ENCODE data around the gene SRRM5.
A peak's percentile ranks its signal among the peaks of the same experiment; 100 is the strongest.
"Not testable (repeated sequence)": the region's sequence is repeated elsewhere in the genome, so short reads cannot be mapped to it uniquely, and the experiment has no call there.

SRRM5 gene

DNA sequence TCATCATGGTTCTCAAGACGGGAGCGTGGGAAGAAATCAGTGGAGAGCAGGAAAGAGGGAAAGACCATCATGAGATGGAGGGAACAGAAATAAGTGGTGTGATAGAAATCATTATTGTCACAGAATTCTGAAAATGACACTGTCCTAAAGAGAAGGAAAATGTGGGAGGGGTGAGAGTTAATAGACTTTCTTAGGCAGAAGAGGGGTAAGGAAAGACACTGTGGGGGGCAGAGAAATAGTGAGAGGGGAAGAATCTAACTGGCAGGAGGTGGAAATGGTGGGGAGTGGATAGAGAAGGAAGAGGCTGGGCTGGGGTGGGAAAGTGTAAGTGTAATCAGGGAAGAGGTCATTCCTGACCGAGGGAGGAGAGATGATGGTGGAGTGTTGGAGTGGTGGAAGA, 33.1 kb upstream of the SRRM5 start:
- Mint-ChIP-seq H3K9me3 (no peaks in the 10 kb centered on the region), H3K27me3 (no peaks in the 10 kb centered on the region), H3K4me1 (ENCODE audit: low read depth) (peaks cover 38% of the 10 kb centered on the region), H3K36me3 (ENCODE audit: low read depth) (peaks cover 7% of the 10 kb centered on the region), H3K4me3 (no peak overlapping the region), H3K27ac (peak overlapping the region; percentile 2)
- intact Hi-C loops (cut with micrococcal nuclease), result no loop called here

DNA sequence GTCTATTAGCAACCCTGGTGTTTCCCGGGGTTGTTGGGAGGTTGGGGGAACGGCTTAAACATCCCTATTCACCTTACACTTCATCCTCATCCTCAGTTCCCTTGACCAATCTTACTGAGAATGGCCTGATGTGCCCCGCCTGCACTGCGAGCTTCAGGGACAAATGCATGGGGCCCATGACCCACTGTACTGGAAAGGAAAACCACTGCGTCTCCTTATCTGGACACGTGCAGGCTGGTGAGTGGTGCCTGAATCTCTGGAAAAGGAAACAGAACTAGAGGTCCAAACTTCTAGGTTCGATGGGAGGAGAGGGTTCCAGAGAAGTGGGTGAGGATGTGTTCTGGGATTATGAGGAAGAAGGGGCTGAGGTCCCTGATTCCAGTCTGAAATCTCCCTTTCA, 30.4 kb upstream of the SRRM5 start:
- H3K9me3 Mint-ChIP-seq, result no peaks in the 10 kb centered on the region
- H3K36me3 Mint-ChIP-seq (ENCODE audit: low read depth), result peaks cover 10% of the 10 kb centered on the region
- peak overlapping the region; percentile 16 for H3K27ac Mint-ChIP-seq
- H3K4me3 Mint-ChIP-seq, result no peak overlapping the region
- intact Hi-C loops (cut with micrococcal nuclease), result no loop called here
- H3K4me1 Mint-ChIP-seq (ENCODE audit: low read depth), result peaks cover 41% of the 10 kb centered on the region
- H3K27me3 Mint-ChIP-seq, result no peaks in the 10 kb centered on the region

DNA sequence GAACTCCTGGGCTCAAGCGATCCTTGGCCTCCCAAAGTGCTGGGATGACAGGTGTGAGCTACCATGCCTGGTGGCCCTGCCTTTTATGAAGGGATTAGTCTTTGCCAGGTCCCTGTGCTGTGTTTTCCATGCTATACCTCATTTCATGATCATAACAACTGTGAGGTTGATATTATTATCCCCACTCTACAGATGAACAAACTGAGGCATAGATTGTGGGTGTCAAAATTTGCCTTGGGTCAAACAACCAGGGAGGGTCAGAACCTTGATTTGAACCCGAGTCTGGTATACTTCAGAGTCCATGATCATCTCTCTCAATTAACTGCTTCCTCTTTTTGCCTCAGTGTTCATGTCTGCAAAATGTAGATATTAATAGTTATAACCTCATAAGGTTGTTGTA, 29.4 kb upstream of the SRRM5 start:
- Mint-ChIP-seq H3K4me3 (no peak overlapping the region), H3K4me1 (ENCODE audit: low read depth) (peaks cover 39% of the 10 kb centered on the region), H3K36me3 (ENCODE audit: low read depth) (peaks cover 17% of the 10 kb centered on the region), H3K27me3 (no peaks in the 10 kb centered on the region), H3K9me3 (no peaks in the 10 kb centered on the region), H3K27ac (no peak overlapping the region)
- intact Hi-C loops (cut with micrococcal nuclease), result no loop called here

DNA sequence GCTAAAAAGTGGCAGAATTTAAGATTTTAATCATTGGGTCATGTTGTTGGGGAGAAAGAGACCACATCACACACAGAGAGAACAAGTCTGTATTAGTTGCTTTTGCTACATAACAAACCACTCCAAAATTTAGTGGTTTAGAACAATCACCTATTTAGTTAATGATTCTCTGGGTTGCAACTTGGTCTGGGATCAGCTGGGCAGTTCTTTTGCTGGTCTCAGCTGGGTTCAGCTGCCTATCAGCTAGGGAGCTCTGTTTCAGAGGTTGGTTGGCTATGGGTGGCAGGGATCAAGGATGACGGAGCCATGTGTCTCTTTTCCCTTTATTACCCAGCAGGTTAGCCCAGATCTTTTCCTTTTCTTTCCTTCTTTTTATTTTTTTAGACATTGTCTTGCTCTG, 27.4 kb upstream of the SRRM5 start:
- no peaks in the 10 kb centered on the region for H3K27me3 Mint-ChIP-seq
- peaks cover 30% of the 10 kb centered on the region for H3K4me1 Mint-ChIP-seq (ENCODE audit: low read depth)
- H3K36me3 Mint-ChIP-seq (ENCODE audit: low read depth), result peaks cover 28% of the 10 kb centered on the region
- no peak overlapping the region for H3K4me3 Mint-ChIP-seq
- H3K27ac Mint-ChIP-seq, result peak overlapping the region; percentile 77
- H3K9me3 Mint-ChIP-seq, result no peaks in the 10 kb centered on the region
- intact Hi-C loops (cut with micrococcal nuclease), result no loop called here

DNA sequence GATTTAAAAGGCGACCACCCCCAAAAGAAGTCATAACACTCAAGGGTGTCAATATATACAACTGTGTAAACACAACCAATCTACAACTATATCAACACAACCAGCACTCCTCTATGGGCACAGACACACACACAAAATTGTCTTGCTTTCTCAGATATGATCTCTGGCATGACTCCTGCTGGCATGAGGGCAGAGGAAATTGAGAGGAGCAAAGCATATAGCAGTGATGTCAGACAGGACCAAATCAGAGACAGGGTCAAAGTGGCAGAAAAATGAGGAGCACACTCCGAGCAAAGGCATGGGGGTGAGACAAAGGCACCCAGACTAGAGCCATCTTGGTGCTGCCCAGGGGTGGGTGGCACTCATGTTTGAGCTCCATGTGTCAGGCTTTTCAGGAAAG, 25.5 kb upstream of the SRRM5 start:
- no peaks in the 10 kb centered on the region for H3K27me3 Mint-ChIP-seq
- H3K27ac Mint-ChIP-seq, result no peak overlapping the region
- H3K9me3 Mint-ChIP-seq, result no peaks in the 10 kb centered on the region
- peaks cover 45% of the 10 kb centered on the region for H3K36me3 Mint-ChIP-seq (ENCODE audit: low read depth)
- H3K4me1 Mint-ChIP-seq (ENCODE audit: low read depth), result peaks cover 32% of the 10 kb centered on the region
- intact Hi-C loops (cut with micrococcal nuclease), result no loop called here
- no peak overlapping the region for H3K4me3 Mint-ChIP-seq

DNA sequence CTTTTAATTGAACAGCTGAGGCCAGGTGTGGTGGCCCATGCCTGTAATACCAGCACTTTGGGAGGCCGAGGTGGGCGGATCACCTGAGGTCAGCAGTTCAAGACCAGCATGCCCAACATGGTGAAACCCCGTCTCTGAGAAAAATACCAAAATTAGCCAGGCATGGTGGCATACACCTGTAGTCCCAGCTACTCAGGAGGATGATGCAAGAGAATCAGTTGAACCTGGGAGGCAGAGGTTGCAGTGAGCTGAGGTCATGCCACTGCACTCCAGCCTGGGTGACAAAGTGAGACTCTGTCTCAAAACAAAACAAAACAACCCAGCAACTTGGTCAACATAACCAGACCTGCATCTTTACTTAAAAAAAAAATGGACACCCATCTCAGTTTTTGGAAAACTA, 24.9 kb upstream of the SRRM5 start:
- H3K4me3 Mint-ChIP-seq; H3K9me3 Mint-ChIP-seq; H3K27ac Mint-ChIP-seq; intact Hi-C loops (cut with micrococcal nuclease); H3K27me3 Mint-ChIP-seq: not testable (repeated sequence)
- H3K4me1 Mint-ChIP-seq (ENCODE audit: low read depth), result peaks cover 32% of the 10 kb centered on the region
- peaks cover 52% of the 10 kb centered on the region for H3K36me3 Mint-ChIP-seq (ENCODE audit: low read depth)

DNA sequence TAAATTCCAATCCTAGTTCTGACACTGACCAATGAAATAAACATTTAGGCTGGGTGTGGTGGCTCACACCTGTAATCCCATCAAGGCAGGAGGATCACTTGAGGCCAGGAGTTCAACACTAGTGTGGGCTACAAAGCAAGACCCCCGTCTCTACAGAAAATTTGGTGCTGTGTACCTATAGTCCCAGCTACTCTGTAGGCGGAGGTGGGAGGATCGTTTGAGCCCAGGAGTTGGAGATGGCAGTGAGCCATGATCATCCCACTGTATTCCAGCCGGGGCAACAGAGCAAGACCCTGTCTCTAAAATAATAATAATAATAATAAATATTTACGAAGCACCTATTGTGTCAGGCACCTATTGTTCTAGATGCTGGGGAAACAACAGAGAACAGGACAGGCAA, 22.6 kb upstream of the SRRM5 start:
- Mint-ChIP-seq H3K27me3 (no peaks in the 10 kb centered on the region), H3K36me3 (ENCODE audit: low read depth) (peaks cover 74% of the 10 kb centered on the region), H3K4me3 (no peak overlapping the region), H3K4me1 (ENCODE audit: low read depth) (peaks cover 41% of the 10 kb centered on the region), H3K9me3 (no peaks in the 10 kb centered on the region), H3K27ac (no peak overlapping the region)
- intact Hi-C loops (cut with micrococcal nuclease), result no loop called here

DNA sequence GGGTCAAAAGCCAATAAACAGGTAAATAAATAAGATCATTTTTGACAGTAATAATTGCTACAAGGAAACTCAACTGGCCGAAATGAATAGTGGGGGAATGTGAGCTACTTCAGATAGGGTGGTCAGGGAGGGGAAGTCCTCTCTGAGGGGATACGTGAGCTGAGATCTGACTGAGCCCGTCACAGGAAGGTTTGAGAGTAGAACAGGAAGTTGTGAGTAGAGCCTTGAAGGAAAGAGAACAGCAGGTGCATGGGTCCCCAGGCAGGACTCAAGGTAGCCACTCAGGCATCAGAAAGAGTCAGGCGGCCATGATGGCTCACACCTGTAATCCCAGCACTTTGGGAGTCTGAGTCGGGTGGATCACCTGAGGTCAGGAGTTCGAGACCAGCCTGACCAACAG, 22.2 kb upstream of the SRRM5 start:
- no peak overlapping the region for H3K27ac Mint-ChIP-seq
- peaks cover 75% of the 10 kb centered on the region for H3K36me3 Mint-ChIP-seq (ENCODE audit: low read depth)
- H3K4me3 Mint-ChIP-seq, result no peak overlapping the region
- H3K27me3 Mint-ChIP-seq, result no peaks in the 10 kb centered on the region
- H3K9me3 Mint-ChIP-seq, result no peaks in the 10 kb centered on the region
- H3K4me1 Mint-ChIP-seq (ENCODE audit: low read depth), result peaks cover 36% of the 10 kb centered on the region
- intact Hi-C loops (cut with micrococcal nuclease), result loop anchor here (10.0 kb wide), 1 partner anchor 145 kb away; no protein-coding TSS in a partner anchor

DNA sequence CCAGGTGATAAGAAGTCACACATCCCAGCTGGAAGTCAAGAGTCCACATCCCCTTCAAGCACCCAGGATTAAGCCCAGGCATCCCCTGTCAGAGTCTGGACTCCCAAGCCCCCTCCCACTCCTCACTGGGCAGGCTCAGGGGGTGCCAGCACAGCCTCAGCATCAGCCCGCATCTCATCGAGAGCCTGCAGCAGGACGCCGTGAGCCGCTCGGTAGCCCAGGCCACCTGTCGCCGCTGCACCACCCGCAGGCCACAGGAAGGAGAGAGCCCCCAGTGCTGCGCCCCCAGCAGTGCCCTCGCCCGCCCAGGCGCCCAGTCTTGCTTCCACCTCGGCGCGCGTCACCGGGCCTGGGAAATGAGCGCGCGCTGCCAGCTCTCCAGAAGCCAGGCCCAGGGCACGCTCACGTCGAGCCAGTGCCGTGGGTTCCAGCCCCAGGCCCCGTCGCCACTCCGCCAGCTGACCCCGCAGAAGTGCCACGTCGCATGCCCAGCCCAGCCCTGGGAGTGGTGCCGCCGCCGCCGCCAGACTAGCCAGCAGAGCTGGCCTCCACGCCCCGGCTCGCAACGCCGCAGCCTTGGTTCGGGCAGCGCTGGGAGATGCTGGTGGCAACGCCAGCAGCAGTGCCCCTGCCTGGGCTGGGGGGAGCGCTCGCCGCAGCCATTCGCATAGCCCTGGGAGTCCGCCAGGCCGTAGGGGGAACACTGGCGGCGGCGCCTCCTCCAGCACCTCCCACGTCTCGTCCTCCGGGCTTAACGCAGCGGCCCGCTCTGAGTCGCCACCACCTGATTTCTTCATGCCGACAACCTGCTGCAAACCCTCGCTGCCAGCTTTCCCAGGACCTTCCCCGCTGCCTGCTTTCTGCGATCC, 19.8 kb upstream of the SRRM5 start:
- peaks cover 32% of the 10 kb centered on the region for H3K4me1 Mint-ChIP-seq (ENCODE audit: low read depth)
- H3K27me3 Mint-ChIP-seq, result no peaks in the 10 kb centered on the region
- peaks cover 78% of the 10 kb centered on the region for H3K36me3 Mint-ChIP-seq (ENCODE audit: low read depth)
- no peaks in the 10 kb centered on the region for H3K9me3 Mint-ChIP-seq
- no peak overlapping the region for H3K27ac Mint-ChIP-seq
- intact Hi-C loops (cut with micrococcal nuclease), result loop anchor here (10.0 kb wide), 1 partner anchor 147 kb away; no protein-coding TSS in a partner anchor
- H3K4me3 Mint-ChIP-seq, result no peak overlapping the region

DNA sequence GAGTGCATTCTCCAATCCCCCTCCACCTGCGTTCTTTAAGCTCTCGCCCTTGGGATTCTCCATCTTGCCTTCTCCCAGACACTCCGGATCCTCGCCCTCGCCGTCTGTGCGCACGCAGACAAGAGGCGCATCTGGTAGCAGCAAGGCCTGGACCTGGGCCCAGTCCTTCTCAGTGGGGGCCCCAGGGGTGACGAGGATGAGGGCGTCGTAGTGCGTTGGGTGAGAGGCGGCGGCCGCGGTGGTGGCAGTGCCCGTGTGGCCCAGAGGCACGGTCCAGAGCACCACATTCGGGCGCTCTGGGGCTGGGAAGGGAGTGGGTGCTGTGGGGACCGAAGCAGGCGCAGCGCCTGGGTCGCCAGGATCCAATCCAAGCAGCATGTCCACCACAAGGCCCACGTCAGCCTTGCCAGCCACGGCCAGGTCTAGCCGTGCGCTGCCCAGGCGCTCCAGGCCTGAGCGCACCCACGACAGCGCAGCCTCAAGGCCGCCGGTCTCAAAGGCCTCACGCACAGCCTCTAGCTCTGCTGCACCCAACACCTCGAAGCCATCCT, 19.0 kb upstream of the SRRM5 start:
- Mint-ChIP-seq H3K4me3 (no peak overlapping the region), H3K4me1 (ENCODE audit: low read depth) (peaks cover 39% of the 10 kb centered on the region), H3K9me3 (no peaks in the 10 kb centered on the region), H3K27ac (no peak overlapping the region), H3K36me3 (ENCODE audit: low read depth) (peaks cover 78% of the 10 kb centered on the region), H3K27me3 (no peaks in the 10 kb centered on the region)
- intact Hi-C loops (cut with micrococcal nuclease), result loop anchor here (10.0 kb wide), 1 partner anchor 148 kb away; no protein-coding TSS in a partner anchor

DNA sequence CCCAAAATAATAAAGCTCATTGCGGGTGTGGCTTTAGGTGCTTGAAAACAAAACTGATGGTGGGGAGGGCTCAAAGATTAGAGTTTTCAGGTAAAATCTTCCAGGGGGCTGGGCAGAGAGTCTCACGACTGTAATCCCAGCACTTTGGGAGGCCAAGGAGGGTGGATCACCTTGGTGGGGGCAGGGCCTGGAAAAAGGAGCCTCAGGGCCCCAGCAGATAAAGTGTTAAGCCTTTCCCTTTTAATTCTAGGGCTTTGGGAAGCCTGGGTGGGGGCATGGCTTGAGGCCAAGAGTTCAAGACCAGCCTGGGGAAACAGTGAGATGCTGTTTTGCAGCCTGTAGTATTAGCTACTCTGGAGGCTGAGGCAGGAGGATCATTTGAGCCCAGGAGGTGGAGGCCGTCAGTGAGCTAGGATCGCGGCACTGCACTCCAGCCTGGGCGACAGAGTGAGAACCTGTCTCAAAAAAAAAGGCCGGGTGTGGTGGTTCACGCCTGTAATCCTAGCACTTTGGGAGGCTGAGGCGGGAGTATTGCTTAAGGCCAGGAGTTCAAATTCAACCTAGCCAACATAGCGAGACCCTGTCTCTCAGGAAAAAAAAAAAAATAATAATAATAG, 17.7 kb upstream of the SRRM5 start:
- Mint-ChIP-seq H3K4me3 (peak overlapping the region; percentile 50), H3K36me3 (ENCODE audit: low read depth) (peaks cover 80% of the 10 kb centered on the region), H3K27me3 (no peaks in the 10 kb centered on the region), H3K27ac (peak overlapping the region; percentile 98), H3K9me3 (no peaks in the 10 kb centered on the region), H3K4me1 (ENCODE audit: low read depth) (peaks cover 52% of the 10 kb centered on the region)
- intact Hi-C loops (cut with micrococcal nuclease), result loop anchor here (10.0 kb wide), 1 partner anchor 149 kb away; no protein-coding TSS in a partner anchor

DNA sequence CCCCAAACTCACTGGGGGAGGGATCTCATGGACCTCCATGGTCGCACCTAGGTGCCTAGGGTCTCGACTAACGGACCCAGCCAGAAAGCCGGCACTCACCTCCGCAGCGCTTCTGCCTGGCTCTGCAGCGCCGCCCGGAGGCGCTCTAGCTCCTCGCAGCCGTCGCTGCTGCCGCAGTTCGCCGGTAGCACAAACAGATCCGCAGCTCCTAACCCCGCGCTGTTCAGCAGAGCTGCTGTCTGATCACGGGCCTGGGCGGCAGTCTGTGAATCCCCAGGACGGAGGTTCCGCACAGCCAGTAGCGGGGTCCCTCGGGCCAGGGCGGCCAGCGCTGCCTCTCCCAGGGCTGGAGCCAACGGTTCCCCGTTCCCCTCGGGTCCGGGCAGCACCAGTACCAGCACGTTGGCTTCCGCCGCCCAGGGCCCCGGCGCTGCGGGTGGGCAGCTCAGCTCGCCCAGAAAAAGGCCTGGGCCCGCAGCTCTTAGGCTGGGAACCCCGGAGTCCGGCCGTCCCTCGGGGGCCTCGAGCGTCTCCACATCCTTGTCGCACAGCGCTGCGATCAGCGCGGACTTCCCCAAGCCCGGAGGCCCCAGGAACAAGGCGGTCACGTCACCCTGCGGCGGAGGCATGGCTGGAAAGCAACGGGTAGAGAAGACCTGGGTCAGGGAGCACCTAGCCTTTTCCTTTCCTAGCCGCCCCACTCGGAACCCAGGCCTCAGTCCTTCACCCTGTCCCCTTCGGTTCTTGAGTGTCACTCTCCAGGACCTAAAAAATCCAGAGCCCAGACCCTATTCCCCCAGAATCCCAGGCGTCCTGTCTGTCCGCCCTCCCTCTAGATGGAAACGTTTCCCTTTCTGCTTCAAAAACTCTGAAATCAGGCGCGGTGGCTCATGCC, 16.9 kb upstream of the SRRM5 start:
- H3K4me3 Mint-ChIP-seq, result peak overlapping the region; percentile 90
- no peaks in the 10 kb centered on the region for H3K9me3 Mint-ChIP-seq
- peaks cover 52% of the 10 kb centered on the region for H3K4me1 Mint-ChIP-seq (ENCODE audit: low read depth)
- peak overlapping the region; percentile 98 for H3K27ac Mint-ChIP-seq
- no peaks in the 10 kb centered on the region for H3K27me3 Mint-ChIP-seq
- intact Hi-C loops (cut with micrococcal nuclease), result loop anchor here (5.0 to 10.0 kb wide), 2 partner anchors 33 to 150 kb away; no protein-coding TSS in a partner anchor
- peaks cover 80% of the 10 kb centered on the region for H3K36me3 Mint-ChIP-seq (ENCODE audit: low read depth)

DNA sequence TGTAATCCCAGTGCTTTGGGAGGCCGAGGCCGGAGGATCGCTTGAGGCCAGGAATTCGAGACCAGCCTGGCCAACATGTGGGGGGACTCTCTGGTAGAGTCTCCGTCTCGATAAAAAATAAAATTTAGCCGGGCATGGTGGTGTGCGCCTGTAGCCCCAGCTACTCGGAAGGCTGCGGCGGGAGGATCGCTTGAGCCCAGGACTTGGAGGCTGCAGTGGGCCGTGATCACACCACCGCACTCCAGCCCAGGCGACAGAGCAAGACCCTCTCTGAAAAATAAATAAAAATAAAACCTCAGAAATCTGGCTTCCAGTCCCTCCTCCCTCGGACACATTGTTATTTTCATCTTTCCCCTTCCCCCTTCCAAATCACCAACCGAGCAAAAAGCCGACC, 16.3 kb upstream of the SRRM5 start:
- intact Hi-C loops (cut with micrococcal nuclease), result loop anchor here (5.0 to 10.0 kb wide), 2 partner anchors 33 to 151 kb away; no protein-coding TSS in a partner anchor
- H3K4me1 Mint-ChIP-seq (ENCODE audit: low read depth), result peaks cover 47% of the 10 kb centered on the region
- H3K27me3 Mint-ChIP-seq, result no peaks in the 10 kb centered on the region
- H3K36me3 Mint-ChIP-seq (ENCODE audit: low read depth), result peaks cover 81% of the 10 kb centered on the region
- H3K9me3 Mint-ChIP-seq, result no peaks in the 10 kb centered on the region
- peak overlapping the region; percentile 98 for H3K27ac Mint-ChIP-seq
- H3K4me3 Mint-ChIP-seq, result peak overlapping the region; percentile 90
